WTC11 (cell line): Measurements from ENCODE around the gene NFIC. TPM values are rescaled to one million over a fixed set of nuclear protein-coding genes. Genes with fewer than 3 reads are reported as not detected.

ENCODE experiments used
- ATAC-seq: fragments of 200-7000 bp; cut with Tn5 transposase; 2 replicates; pipeline ENCODE4 v1.10.0; 2021; ENCODE audit warnings: mild to moderate bottlenecking, moderate library complexity
- CTCF ChIA-PET: fragments of 300-600 bp; sonication (Branson Sonifier 250); formaldehyde crosslinking; loops from one replicate; lab custom pipeline; 2021; ENCODE audit warnings: antibody characterized with exemption; lab: Charles Lee
- POLR2A ChIA-PET: fragments of 350-600 bp; sonication (Branson Sonifier 250); formaldehyde crosslinking; loops from one replicate; lab custom pipeline; 2021; ENCODE audit warnings: antibody characterized with exemption; lab: Charles Lee
- DNase-seq: peaks from one replicate; pipeline ENCODE4 v3.0.0; 2021; ENCODE audit warnings: low spot score
- H3K27ac Mint-ChIP-seq: 2 replicates; pipeline ENCODE4 v1.8.0; 2021; ENCODE audit warnings: mixed read lengths
- H3K27me3 Mint-ChIP-seq: 2 replicates; pipeline ENCODE4 v1.8.0; 2021; ENCODE audit warnings: low read depth, mild to moderate bottlenecking, moderate library complexity, mixed read lengths
- H3K36me3 Mint-ChIP-seq: 2 replicates; pipeline ENCODE4 v1.8.0; 2021; ENCODE audit warnings: mixed read lengths
- H3K4me1 Mint-ChIP-seq: 2 replicates; pipeline ENCODE4 v1.8.0; 2022; ENCODE audit warnings: mixed read lengths
- H3K4me3 Mint-ChIP-seq: 2 replicates; pipeline ENCODE4 v1.8.0; 2021; ENCODE audit warnings: mild to moderate bottlenecking, moderate library complexity, mixed read lengths
- H3K9me3 Mint-ChIP-seq: 2 replicates; pipeline ENCODE4 v1.8.0; 2021; ENCODE audit warnings: mixed read lengths
- CBFB ChIP-seq: sonication (generic); formaldehyde crosslinking; IDR thresholded peaks from 2 replicates; pipeline ENCODE4 v1.8.1; 2022; ENCODE audit warnings: mild to moderate bottlenecking, low read depth, missing genetic modification reagents
- CREB1 ChIP-seq: sonication (generic); formaldehyde crosslinking; IDR thresholded peaks from 2 replicates; pipeline ENCODE4 v1.8.0; 2023; ENCODE audit warnings: mild to moderate bottlenecking, missing genetic modification reagents
- CREM ChIP-seq: sonication (generic); formaldehyde crosslinking; IDR thresholded peaks from 2 replicates; pipeline ENCODE4 v1.8.1; 2022; ENCODE audit warnings: mild to moderate bottlenecking, missing genetic modification reagents, moderate library complexity
- ETV6 ChIP-seq: sonication (generic); formaldehyde crosslinking; IDR thresholded peaks from 2 replicates; pipeline ENCODE4 v1.8.1; 2022; ENCODE audit warnings: mild to moderate bottlenecking, missing genetic modification reagents
- GABPB1 ChIP-seq: sonication (generic); formaldehyde crosslinking; IDR thresholded peaks from 2 replicates; pipeline ENCODE4 v1.8.1; 2023; ENCODE audit warnings: mild to moderate bottlenecking, missing genetic modification reagents
- GTF2I ChIP-seq: fragments of 250-450 bp; sonication (Bioruptor Pico); conservative IDR thresholded peaks from 2 replicates; pipeline ENCODE4 v1.4.0; 2021; ENCODE audit warnings: mild to moderate bottlenecking
- NFATC4 ChIP-seq: fragments of 250-450 bp; sonication (Bioruptor Pico); IDR thresholded peaks from 2 replicates; pipeline ENCODE4 v1.9.0; 2021; ENCODE audit warnings: mild to moderate bottlenecking
- OVOL2 ChIP-seq: fragments of 250-450 bp; sonication (Bioruptor Pico); IDR thresholded peaks from 2 replicates; pipeline ENCODE4 v1.9.0; 2021; ENCODE audit warnings: mild to moderate bottlenecking, borderline replicate concordance
- TP53 ChIP-seq: sonication (generic); formaldehyde crosslinking; IDR thresholded peaks from 2 replicates; pipeline ENCODE4 v1.8.1; 2023; ENCODE audit warnings: mild to moderate bottlenecking, missing genetic modification reagents
- ZNF121 ChIP-seq: sonication (generic); formaldehyde crosslinking; IDR thresholded peaks from 2 replicates; pipeline ENCODE4 v1.8.0; 2023; ENCODE audit warnings: missing genetic modification reagents
- ZNF219 ChIP-seq: sonication (generic); formaldehyde crosslinking; IDR thresholded peaks from 2 replicates; pipeline ENCODE4 v1.8.0; 2023; ENCODE audit warnings: missing genetic modification reagents, mild to moderate bottlenecking, borderline replicate concordance
- ZNF263 ChIP-seq: sonication (generic); formaldehyde crosslinking; IDR thresholded peaks from 2 replicates; pipeline ENCODE4 v1.8.1; 2022; ENCODE audit warnings: low read depth, mild to moderate bottlenecking, moderate library complexity, missing genetic modification reagents
- ZNF423 ChIP-seq: fragments of 250-450 bp; sonication (Bioruptor Pico); IDR thresholded peaks from 2 replicates; pipeline ENCODE4 v2.1.2; 2022; ENCODE audit warnings: mild to moderate bottlenecking, moderate library complexity
- total RNA-seq: library from RNA; stranded (reverse); gene quantifications from 3 replicates; pipeline ENCODE4 v1.2.3, GENCODE V29; 2021
- TF ChIP-seq, protein P1 (sequence below): sonication (generic); formaldehyde crosslinking; IDR thresholded peaks from 2 replicates; pipeline ENCODE4 v1.8.1; 2023; ENCODE audit warnings: mild to moderate bottlenecking, missing genetic modification reagents, borderline replicate concordance
- TF ChIP-seq, protein P2 (sequence below): fragments of 250-450 bp; sonication (Bioruptor Pico); IDR thresholded peaks from 2 replicates; pipeline ENCODE4 v1.8.0; 2021; ENCODE audit warnings: mild to moderate bottlenecking
- TF ChIP-seq, protein P3 (sequence below): fragments of 250-450 bp; sonication (Bioruptor Pico); IDR thresholded peaks from 2 replicates; pipeline ENCODE4 v2.1.2; 2022; ENCODE audit warnings: mild to moderate bottlenecking, moderate library complexity
- TF ChIP-seq, protein P4 (sequence below): sonication (generic); formaldehyde crosslinking; conservative IDR thresholded peaks from 2 replicates; pipeline ENCODE4 v1.8.1; 2023; ENCODE audit warnings: mild to moderate bottlenecking, low read depth, missing genetic modification reagents, moderate library complexity
- TF ChIP-seq, protein P5 (sequence below): fragments of 250-450 bp; sonication (Bioruptor Pico); IDR thresholded peaks from 2 replicates; pipeline ENCODE4 v1.9.0; 2021; ENCODE audit warnings: mild to moderate bottlenecking
- TF ChIP-seq, protein P6 (sequence below): sonication (generic); formaldehyde crosslinking; IDR thresholded peaks from 2 replicates; pipeline ENCODE4 v1.8.1; 2022; ENCODE audit warnings: mild to moderate bottlenecking, moderate library complexity, missing genetic modification reagents
- TF ChIP-seq, protein P7 (sequence below): fragments of 200-600 bp; IDR thresholded peaks from 2 replicates; pipeline ENCODE4 v1.8.0; 2022; ENCODE audit warnings: antibody characterized with exemption

Gene NFIC
- total RNA-seq, 1 experiment from 2014 or later, result 3.5 TPM

DNA sequence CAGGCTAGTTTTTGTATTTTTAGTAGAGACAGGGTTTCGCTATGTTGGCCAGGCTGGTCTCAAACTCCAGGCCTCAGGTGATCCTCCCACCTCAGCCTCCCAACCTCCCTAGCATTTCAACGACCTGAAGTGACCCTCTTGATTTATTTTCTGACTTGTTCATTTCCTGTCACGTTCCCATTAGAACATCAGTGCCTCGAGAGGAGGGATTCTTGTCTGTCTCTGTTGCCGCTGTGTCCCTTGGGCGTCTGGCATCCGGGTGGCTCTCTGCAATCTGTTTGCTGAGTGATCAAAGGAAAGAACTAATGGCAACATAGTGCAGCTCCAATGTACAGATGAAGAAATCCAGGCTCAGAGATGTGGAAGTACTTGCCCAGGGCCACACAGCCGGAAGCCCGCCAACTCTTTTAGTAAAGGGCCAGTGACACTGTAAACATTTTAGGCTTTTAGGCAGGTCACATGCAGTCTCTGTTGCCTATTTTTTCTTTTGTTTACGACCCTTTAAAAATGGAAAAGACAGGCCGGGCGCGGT lies 47.5 kb downstream of the NFIC start:
- Mint-ChIP-seq H3K27ac (no peak overlapping the region), H3K4me1 (no peaks in the 10 kb centered on the region)
- CTCF ChIA-PET, result no interaction called here
- POLR2A ChIA-PET, result no interaction called here
- TF ChIP-seq GABPB1 (peak; percentile 66; the same call in 1 of the 2 replicates), CBFB (CRISPR knock-in tag) (no peak)
- TF ChIP-seq, protein P1, sequence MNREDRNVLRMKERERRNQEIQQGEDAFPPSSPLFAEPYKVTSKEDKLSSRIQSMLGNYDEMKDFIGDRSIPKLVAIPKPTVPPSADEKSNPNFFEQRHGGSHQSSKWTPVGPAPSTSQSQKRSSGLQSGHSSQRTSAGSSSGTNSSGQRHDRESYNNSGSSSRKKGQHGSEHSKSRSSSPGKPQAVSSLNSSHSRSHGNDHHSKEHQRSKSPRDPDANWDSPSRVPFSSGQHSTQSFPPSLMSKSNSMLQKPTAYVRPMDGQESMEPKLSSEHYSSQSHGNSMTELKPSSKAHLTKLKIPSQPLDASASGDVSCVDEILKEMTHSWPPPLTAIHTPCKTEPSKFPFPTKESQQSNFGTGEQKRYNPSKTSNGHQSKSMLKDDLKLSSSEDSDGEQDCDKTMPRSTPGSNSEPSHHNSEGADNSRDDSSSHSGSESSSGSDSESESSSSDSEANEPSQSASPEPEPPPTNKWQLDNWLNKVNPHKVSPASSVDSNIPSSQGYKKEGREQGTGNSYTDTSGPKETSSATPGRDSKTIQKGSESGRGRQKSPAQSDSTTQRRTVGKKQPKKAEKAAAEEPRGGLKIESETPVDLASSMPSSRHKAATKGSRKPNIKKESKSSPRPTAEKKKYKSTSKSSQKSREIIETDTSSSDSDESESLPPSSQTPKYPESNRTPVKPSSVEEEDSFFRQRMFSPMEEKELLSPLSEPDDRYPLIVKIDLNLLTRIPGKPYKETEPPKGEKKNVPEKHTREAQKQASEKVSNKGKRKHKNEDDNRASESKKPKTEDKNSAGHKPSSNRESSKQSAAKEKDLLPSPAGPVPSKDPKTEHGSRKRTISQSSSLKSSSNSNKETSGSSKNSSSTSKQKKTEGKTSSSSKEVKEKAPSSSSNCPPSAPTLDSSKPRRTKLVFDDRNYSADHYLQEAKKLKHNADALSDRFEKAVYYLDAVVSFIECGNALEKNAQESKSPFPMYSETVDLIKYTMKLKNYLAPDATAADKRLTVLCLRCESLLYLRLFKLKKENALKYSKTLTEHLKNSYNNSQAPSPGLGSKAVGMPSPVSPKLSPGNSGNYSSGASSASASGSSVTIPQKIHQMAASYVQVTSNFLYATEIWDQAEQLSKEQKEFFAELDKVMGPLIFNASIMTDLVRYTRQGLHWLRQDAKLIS (CRISPR knock-in tag), result no peak
- TF ChIP-seq, all 79 proteins: peak for 1
- no peak for DNase-seq
- ATAC-seq, result no peak
- Mint-ChIP-seq H3K9me3 (no peaks in the 10 kb centered on the region), H3K36me3 (no peaks in the 10 kb centered on the region), H3K4me3 (no peak overlapping the region), H3K27me3 (peaks cover 2% of the 10 kb centered on the region)

DNA sequence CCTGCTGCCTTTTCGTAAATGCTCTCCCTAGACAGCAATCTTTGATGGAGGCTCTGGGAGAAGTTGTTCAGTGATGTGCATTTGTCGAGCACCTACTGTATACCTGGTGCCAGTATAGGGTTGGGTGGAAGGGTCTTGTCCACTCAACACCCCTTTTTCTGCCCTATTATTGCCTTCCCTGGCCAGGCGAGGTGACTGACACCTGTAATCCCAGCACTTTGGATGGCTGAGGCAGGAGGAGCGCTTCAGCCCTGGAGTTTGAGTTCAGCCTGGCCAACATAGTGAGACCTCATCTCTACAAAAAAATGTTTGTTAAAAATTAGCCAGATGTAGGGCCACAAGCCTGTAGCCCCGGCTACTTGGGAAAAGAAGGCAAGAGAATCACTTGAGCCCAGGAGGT lies 49.3 kb downstream of the NFIC start:
- Mint-ChIP-seq H3K4me3 (no peak overlapping the region), H3K9me3 (no peaks in the 10 kb centered on the region)
- POLR2A ChIA-PET, result no interaction called here

DNA sequence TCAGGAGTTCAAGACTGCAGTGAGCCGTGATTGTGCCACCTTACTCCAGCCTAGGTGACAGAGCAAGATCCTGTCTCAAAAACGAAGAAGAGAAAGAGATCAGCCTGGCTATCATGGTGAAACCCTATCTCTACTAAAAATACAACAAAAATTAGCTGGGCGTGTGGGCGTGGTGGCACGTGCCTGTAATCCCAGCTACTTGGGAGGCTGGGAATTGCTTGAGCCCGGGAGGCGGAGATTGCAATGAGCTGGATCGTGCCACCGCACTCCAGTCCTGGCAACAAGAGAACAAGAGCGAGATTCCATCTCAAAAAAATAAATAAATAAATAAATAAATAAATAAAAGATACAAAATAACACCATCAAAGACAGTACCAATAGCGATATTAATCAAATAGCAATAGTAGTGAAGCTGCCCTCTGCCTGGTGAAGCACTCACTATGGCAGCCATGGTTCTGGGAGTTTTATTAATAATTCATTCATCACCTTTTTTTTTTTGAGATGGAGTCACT lies 53.9 kb downstream of the NFIC start:
- Mint-ChIP-seq H3K27ac (no peak overlapping the region), H3K9me3 (no peaks in the 10 kb centered on the region), H3K27me3 (no peaks in the 10 kb centered on the region; the same call in 1 of the 2 replicates), H3K4me3 (no peak overlapping the region), H3K36me3 (no peaks in the 10 kb centered on the region), H3K4me1 (no peaks in the 10 kb centered on the region)
- ChIA-PET CTCF (interaction anchor here (0.6 to 4.8 kb wide), 3 partner anchors 7 to 145 kb away, joined by 3 to 46 read pairs (median 3); no protein-coding TSS in a partner anchor), POLR2A (no interaction called here)
- no peak for ATAC-seq
- no peak for DNase-seq
- TF ChIP-seq, protein P2, sequence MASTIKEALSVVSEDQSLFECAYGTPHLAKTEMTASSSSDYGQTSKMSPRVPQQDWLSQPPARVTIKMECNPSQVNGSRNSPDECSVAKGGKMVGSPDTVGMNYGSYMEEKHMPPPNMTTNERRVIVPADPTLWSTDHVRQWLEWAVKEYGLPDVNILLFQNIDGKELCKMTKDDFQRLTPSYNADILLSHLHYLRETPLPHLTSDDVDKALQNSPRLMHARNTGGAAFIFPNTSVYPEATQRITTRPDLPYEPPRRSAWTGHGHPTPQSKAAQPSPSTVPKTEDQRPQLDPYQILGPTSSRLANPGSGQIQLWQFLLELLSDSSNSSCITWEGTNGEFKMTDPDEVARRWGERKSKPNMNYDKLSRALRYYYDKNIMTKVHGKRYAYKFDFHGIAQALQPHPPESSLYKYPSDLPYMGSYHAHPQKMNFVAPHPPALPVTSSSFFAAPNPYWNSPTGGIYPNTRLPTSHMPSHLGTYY (CRISPR knock-in tag), result no peak
- TF ChIP-seq, protein P3, sequence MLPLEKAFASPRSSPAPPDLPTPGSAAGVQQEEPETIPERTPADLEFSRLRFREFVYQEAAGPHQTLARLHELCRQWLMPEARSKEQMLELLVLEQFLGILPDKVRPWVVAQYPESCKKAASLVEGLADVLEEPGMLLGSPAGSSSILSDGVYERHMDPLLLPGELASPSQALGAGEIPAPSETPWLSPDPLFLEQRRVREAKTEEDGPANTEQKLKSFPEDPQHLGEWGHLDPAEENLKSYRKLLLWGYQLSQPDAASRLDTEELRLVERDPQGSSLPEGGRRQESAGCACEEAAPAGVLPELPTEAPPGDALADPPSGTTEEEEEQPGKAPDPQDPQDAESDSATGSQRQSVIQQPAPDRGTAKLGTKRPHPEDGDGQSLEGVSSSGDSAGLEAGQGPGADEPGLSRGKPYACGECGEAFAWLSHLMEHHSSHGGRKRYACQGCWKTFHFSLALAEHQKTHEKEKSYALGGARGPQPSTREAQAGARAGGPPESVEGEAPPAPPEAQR, result no peak
- TF ChIP-seq ZNF121 (CRISPR knock-in tag), result no peak
- TF ChIP-seq ETV6 (CRISPR knock-in tag), result no peak
- no peak for TF ChIP-seq CREM (CRISPR knock-in tag)
- TF ChIP-seq ZNF423 (CRISPR knock-in tag), result no peak
- TF ChIP-seq, protein P4, sequence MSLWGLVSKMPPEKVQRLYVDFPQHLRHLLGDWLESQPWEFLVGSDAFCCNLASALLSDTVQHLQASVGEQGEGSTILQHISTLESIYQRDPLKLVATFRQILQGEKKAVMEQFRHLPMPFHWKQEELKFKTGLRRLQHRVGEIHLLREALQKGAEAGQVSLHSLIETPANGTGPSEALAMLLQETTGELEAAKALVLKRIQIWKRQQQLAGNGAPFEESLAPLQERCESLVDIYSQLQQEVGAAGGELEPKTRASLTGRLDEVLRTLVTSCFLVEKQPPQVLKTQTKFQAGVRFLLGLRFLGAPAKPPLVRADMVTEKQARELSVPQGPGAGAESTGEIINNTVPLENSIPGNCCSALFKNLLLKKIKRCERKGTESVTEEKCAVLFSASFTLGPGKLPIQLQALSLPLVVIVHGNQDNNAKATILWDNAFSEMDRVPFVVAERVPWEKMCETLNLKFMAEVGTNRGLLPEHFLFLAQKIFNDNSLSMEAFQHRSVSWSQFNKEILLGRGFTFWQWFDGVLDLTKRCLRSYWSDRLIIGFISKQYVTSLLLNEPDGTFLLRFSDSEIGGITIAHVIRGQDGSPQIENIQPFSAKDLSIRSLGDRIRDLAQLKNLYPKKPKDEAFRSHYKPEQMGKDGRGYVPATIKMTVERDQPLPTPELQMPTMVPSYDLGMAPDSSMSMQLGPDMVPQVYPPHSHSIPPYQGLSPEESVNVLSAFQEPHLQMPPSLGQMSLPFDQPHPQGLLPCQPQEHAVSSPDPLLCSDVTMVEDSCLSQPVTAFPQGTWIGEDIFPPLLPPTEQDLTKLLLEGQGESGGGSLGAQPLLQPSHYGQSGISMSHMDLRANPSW (CRISPR knock-in tag), result no peak
- TF ChIP-seq GTF2I (CRISPR knock-in tag), result no peak
- TF ChIP-seq NFATC4 (CRISPR knock-in tag), result no peak
- TF ChIP-seq ZNF219 (CRISPR knock-in tag), result no peak
- no peak for TF ChIP-seq ZNF263
- TF ChIP-seq, protein P5, sequence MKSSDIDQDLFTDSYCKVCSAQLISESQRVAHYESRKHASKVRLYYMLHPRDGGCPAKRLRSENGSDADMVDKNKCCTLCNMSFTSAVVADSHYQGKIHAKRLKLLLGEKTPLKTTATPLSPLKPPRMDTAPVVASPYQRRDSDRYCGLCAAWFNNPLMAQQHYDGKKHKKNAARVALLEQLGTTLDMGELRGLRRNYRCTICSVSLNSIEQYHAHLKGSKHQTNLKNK (CRISPR knock-in tag), result no peak

More for the DNA sequence above, 49.3 kb downstream of the NFIC start:
- TF ChIP-seq NFATC4 (CRISPR knock-in tag), result no peak
- TF ChIP-seq, protein P6, sequence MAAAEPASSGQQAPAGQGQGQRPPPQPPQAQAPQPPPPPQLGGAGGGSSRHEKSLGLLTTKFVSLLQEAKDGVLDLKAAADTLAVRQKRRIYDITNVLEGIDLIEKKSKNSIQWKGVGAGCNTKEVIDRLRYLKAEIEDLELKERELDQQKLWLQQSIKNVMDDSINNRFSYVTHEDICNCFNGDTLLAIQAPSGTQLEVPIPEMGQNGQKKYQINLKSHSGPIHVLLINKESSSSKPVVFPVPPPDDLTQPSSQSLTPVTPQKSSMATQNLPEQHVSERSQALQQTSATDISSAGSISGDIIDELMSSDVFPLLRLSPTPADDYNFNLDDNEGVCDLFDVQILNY (CRISPR knock-in tag), result no peak
- TF ChIP-seq OVOL2, result no peak
- TF ChIP-seq, protein P7, sequence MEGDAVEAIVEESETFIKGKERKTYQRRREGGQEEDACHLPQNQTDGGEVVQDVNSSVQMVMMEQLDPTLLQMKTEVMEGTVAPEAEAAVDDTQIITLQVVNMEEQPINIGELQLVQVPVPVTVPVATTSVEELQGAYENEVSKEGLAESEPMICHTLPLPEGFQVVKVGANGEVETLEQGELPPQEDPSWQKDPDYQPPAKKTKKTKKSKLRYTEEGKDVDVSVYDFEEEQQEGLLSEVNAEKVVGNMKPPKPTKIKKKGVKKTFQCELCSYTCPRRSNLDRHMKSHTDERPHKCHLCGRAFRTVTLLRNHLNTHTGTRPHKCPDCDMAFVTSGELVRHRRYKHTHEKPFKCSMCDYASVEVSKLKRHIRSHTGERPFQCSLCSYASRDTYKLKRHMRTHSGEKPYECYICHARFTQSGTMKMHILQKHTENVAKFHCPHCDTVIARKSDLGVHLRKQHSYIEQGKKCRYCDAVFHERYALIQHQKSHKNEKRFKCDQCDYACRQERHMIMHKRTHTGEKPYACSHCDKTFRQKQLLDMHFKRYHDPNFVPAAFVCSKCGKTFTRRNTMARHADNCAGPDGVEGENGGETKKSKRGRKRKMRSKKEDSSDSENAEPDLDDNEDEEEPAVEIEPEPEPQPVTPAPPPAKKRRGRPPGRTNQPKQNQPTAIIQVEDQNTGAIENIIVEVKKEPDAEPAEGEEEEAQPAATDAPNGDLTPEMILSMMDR, result no peak
- no peak for TF ChIP-seq TP53 (CRISPR knock-in tag)
- no peak for TF ChIP-seq CREB1 (CRISPR knock-in tag)
- no peak for ATAC-seq
- no peak overlapping the region for H3K27ac Mint-ChIP-seq
- no peaks in the 10 kb centered on the region for H3K36me3 Mint-ChIP-seq
- DNase-seq, result no peak
- H3K4me1 Mint-ChIP-seq, result no peaks in the 10 kb centered on the region
- H3K27me3 Mint-ChIP-seq, result no peaks in the 10 kb centered on the region; the same call in none of the 2 replicates
- CTCF ChIA-PET, result no interaction called here
